SW 1271 (cell line): Measurements from ENCODE around the gene RASSF3.

Experiments used
- DNase-seq, 2 experiments: peaks; one replicate each; lab custom pipeline; 2025; lab: John Stamatoyannopoulos, UW

RASSF3 gene

GRCh38 chr12:64691795-64692583 is 81.7 kb downstream of the RASSF3 start:
- DNase-seq, result no peak

- DNase-seq, result no peak
Observed at GRCh38 chr12:64694130-64695040, 84.1 kb downstream of the RASSF3 start.

- no peak for DNase-seq
Observed at GRCh38 chr12:64695550-64695949, 85.3 kb downstream of the RASSF3 start.

GRCh38 chr12:64696080-64696741 is 85.9 kb downstream of the RASSF3 start:
- DNase-seq, result peak in 1 of 2 experiments; percentile 52

- DNase-seq, result no peak
Observed at GRCh38 chr12:64699504-64700115, 89.3 kb downstream of the RASSF3 start.

GRCh38 chr12:64700532-64700931 is 90.2 kb downstream of the RASSF3 start:
- DNase-seq, result no peak

GRCh38 chr12:64701283-64701682 is 91.0 kb downstream of the RASSF3 start:
- DNase-seq, result no peak

- no peak for DNase-seq
Observed at GRCh38 chr12:64706306-64706705, 96.0 kb downstream of the RASSF3 start.

- no peak for DNase-seq
Observed at GRCh38 chr12:64706857-64707256, 96.6 kb downstream of the RASSF3 start.

GRCh38 chr12:64707362-64707761 is 97.1 kb downstream of the RASSF3 start:
- DNase-seq, result no peak

GRCh38 chr12:64707926-64708325 is 97.6 kb downstream of the RASSF3 start:
- DNase-seq, result no peak

GRCh38 chr12:64709429-64709828 is 99.1 kb downstream of the RASSF3 start:
- no peak for DNase-seq

- DNase-seq, result no peak
Observed at GRCh38 chr12:64713376-64713775, 103.1 kb downstream of the RASSF3 start.

- DNase-seq, result no peak
Observed at GRCh38 chr12:64714551-64714968, 104.3 kb downstream of the RASSF3 start.

- no peak for DNase-seq
Observed at GRCh38 chr12:64716371-64716770, 106.1 kb downstream of the RASSF3 start.

GRCh38 chr12:64716839-64717455 is 106.7 kb downstream of the RASSF3 start:
- no peak for DNase-seq

- no peak for DNase-seq
Observed at GRCh38 chr12:64718649-64719048, 108.4 kb downstream of the RASSF3 start.

GRCh38 chr12:64720884-64721283 is 110.6 kb downstream of the RASSF3 start:
- DNase-seq, result no peak

- DNase-seq, result no peak
Observed at GRCh38 chr12:64722835-64723234, 112.5 kb downstream of the RASSF3 start.

- DNase-seq, result no peak
Observed at GRCh38 chr12:64723630-64724029, 113.3 kb downstream of the RASSF3 start.

- DNase-seq, result no peak
Observed at GRCh38 chr12:64724201-64724745, 114.0 kb downstream of the RASSF3 start.
